Kidney (tissue), 14 donors: ENCODE results near the gene KIAA1586. TPM values are rescaled to one million over a fixed set of nuclear protein-coding genes. Genes with fewer than 3 reads are reported as not detected.

Experiments
- DNase-seq, 5 donors: peaks; one replicate each; pipeline ENCODE4 v3.0.0-alpha.2; 2013 to 2020
- FAIRE-seq: peaks from 2 replicates; lab custom pipeline; 2012; peaks lifted over from hg19 to GRCh38; lab: Jason Lieb, UNC
- H3K27ac ChIP-seq, 2 donors: one replicate each; pipeline ENCODE4 v1.7.0; 2013; ENCODE audit warnings: low read depth in 2 of 2, low read length in 2 of 2, inconsistent platforms in 1 of 2
- H3K27me3 ChIP-seq: one replicate; pipeline ENCODE4 v1.7.1; 2013; ENCODE audit warnings: low read length, inconsistent platforms; ENCODE audit not compliant: control insufficient read depth, insufficient read depth
- H3K36me3 ChIP-seq, 3 donors: one replicate each; pipeline versions ENCODE4 v1.7.0 to v1.7.1; 2013; ENCODE audit warnings: low read length in 3 of 3, control low read depth in 1 of 3, inconsistent platforms in 1 of 3; ENCODE audit not compliant: insufficient read depth in 3 of 3, control insufficient read depth in 2 of 3
- H3K4me1 ChIP-seq, 3 donors: one replicate each; pipeline versions ENCODE4 v1.7.0 to v1.7.1; 2013; ENCODE audit warnings: low read length in 3 of 3, inconsistent platforms in 1 of 3, low read depth in 1 of 3; ENCODE audit not compliant: control insufficient read depth in 2 of 3, insufficient read depth in 2 of 3
- H3K4me3 ChIP-seq, 3 donors: one replicate each; pipeline versions ENCODE4 v1.7.0 to v1.8.1; 2013; ENCODE audit warnings: low read length in 3 of 3, control low read depth in 1 of 3, inconsistent platforms in 1 of 3
- H3K9ac ChIP-seq, 3 donors: one replicate each; pipeline versions ENCODE4 v1.7.0 to v1.7.1; 2013; ENCODE audit warnings: low read length in 3 of 3, control low read depth in 1 of 3, inconsistent platforms in 1 of 3
- H3K9me3 ChIP-seq, 3 donors: one replicate each; pipeline versions ENCODE4 v1.7.0 to v1.7.1; 2013; ENCODE audit warnings: low read length in 3 of 3, control low read depth in 1 of 3, inconsistent platforms in 1 of 3; ENCODE audit not compliant: control insufficient read depth in 2 of 3, insufficient read depth in 1 of 3
- intact Hi-C: fragments of 100-400 bp; cut with DNase I; formaldehyde crosslinking; loops from one replicate; pipeline ENCODE4 v1.11.1; 2022
- polyA plus RNA-seq: library from polyadenylated mRNA; stranded (reverse); fragments of 350-450 nt; fragmentation: Illumina TruSeq; extraction: RNeasy Lipid Tissue Mini Kit (QIAGEN cat#74804); gene quantifications from one replicate; pipeline ENCODE4 v1.2.3, GENCODE V29; 2014; ENCODE audit warnings: low read depth, low replicate concordance; ENCODE audit not compliant: insufficient read depth
- total RNA-seq: library from RNA; stranded (reverse); fragmentation: NEBNext Ultra II Directional; extraction: Animal tissue kit (Norgen Biotek cat#: 25700); gene quantifications from one replicate; pipeline ENCODE4 v1.2.1, GENCODE V29; 2021
- TF ChIP-seq, protein P1 (sequence below): IDR thresholded peaks from 3 replicates; pipeline ENCODE4 v1.5.1; 2012; ENCODE audit warnings: mild to moderate bottlenecking, moderate library complexity, borderline replicate concordance; ENCODE audit not compliant: insufficient read depth; ENCODE audit errors: extremely low read depth
- donor health status: control.
- donor health status: control.
- donor health status: control.
- donor health status: control.
- donor health status: control.
- donor health status: DM: yes; HTN: yes; CAD: no.
- donor health status: Normal renal cell carcinoma (clear cell type).

Gene KIAA1586
- total and polyA plus RNA-seq, 2 donors from 2014 or later = 4.4 to 13.7 TPM

DNA sequence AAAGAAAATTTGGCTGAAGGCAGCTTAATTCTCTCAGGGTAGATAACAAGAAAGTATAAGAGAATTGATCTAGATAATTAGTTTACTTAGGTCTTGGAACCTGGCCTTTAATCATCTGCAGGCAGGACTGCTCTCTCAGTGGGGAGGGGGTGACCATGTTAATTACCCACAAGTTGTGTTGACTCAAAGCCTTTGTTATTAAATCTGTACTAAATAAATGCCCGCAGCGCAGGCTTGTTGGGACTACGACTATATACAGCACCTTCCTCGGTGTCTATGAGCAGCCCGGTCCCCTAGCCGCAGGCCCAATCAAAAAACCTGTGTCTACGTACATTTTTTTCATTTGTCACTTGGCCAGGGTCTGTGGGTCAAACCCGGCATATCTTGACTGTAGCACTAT, 27.9 kb downstream of the KIAA1586 start:
- no peak overlapping the region for H3K4me3 ChIP-seq

DNA sequence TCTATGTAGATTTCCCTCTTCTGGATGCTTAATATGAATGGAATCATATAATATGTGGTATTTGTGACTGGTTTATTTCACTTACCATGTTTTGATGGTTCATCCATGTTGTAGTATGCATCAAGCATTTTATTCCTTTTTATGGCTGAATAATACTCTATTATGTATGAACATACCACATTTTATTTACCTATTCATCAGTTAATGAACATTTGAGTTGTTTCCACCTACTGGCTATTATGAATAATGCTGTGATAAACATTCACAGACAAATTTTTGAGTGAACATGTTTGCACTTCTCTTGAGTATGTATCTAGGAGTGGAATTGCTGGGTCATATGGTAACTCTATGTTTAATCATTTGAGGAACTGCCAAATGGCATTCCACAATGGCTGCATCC, 28.6 kb downstream of the KIAA1586 start:
- Histone ChIP-seq H3K9ac (no peak overlapping the region), H3K4me1 (no peaks in the 10 kb centered on the region), H3K9me3 (no peaks in the 10 kb centered on the region), H3K27me3 (no peaks in the 10 kb centered on the region), H3K27ac (no peak overlapping the region), H3K36me3 (no peaks in the 10 kb centered on the region), H3K4me3 (no peak overlapping the region)
- DNase-seq (no peak), FAIRE-seq (no peak)
- intact Hi-C loops = no loop called here
- TF ChIP-seq, protein P1, sequence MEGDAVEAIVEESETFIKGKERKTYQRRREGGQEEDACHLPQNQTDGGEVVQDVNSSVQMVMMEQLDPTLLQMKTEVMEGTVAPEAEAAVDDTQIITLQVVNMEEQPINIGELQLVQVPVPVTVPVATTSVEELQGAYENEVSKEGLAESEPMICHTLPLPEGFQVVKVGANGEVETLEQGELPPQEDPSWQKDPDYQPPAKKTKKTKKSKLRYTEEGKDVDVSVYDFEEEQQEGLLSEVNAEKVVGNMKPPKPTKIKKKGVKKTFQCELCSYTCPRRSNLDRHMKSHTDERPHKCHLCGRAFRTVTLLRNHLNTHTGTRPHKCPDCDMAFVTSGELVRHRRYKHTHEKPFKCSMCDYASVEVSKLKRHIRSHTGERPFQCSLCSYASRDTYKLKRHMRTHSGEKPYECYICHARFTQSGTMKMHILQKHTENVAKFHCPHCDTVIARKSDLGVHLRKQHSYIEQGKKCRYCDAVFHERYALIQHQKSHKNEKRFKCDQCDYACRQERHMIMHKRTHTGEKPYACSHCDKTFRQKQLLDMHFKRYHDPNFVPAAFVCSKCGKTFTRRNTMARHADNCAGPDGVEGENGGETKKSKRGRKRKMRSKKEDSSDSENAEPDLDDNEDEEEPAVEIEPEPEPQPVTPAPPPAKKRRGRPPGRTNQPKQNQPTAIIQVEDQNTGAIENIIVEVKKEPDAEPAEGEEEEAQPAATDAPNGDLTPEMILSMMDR = no peak

More for the DNA sequence above, 27.9 kb downstream of the KIAA1586 start:
- Histone ChIP-seq H3K9ac (no peak overlapping the region), H3K4me1 (no peaks in the 10 kb centered on the region), H3K27me3 (no peaks in the 10 kb centered on the region), H3K36me3 (no peaks in the 10 kb centered on the region), H3K9me3 (no peaks in the 10 kb centered on the region), H3K27ac (no peak overlapping the region)
- DNase-seq (no peak), FAIRE-seq (no peak)
- TF ChIP-seq, protein P1 = no peak
- intact Hi-C loops = no loop called here

DNA sequence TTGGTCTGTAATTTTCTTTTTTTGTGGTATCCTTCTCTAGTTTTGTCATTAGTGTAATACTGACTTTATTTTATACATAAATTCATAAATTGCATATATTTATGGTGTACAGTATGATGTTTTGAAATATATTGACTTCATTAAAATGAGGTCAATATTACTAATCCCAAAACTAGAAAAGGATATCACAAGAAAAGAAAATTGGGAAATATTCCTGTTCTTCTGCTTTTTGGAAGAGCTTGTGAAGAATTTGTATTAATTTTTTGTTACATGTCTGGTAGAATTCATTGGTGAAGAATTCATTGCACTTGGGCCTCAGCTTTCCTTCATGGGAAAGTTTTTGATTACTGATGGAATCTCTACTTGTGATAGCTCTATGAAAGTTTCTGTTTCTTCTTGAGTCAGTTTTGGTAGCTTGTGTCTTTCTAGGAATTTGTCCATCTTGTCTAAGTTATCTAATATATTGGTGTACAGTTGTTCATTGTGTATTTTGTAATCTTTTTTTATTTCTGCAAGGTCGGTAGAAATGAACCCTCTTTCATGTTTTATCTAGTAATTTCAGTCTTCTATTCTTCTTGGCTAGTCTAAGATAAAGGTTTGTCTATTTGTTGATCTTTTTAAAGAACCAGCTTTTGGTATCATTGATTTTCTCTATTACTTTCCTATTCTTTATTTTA, 32.2 kb downstream of the KIAA1586 start:
- Histone ChIP-seq H3K4me1 (no peaks in the 10 kb centered on the region), H3K27me3 (no peaks in the 10 kb centered on the region), H3K4me3 (no peak overlapping the region), H3K36me3 (no peaks in the 10 kb centered on the region), H3K9me3 (no peaks in the 10 kb centered on the region), H3K27ac (no peak overlapping the region), H3K9ac (no peak overlapping the region)
- FAIRE-seq = no peak
- TF ChIP-seq, protein P1 = no peak
- intact Hi-C loops = no loop called here
- DNase-seq = no peak
